Skin of body (tissue), 2 donors: ENCODE measurements around the gene ALDOA. TPM values are rescaled to one million over a fixed set of nuclear protein-coding genes. Genes with fewer than 3 reads are reported as not detected.
"Not testable (repeated sequence)": the region's sequence is repeated elsewhere in the genome, so short reads cannot be mapped to it uniquely, and the experiment has no call there.

Experiments
- DNase-seq: peaks from one replicate; lab custom pipeline; 2025; lab: John Stamatoyannopoulos, UW
- total RNA-seq: library from RNA; depleted of rRNA; stranded (reverse); fragments of >200 nt; gene quantifications from one replicate; pipeline ENCODE4 v1.2.3, GENCODE V29; 2014

ALDOA gene
- total RNA-seq, 1 donor from 2014 or later = 345 TPM

GRCh38 chr16:30040690-30041089 lies 24.9 kb upstream of the ALDOA start:
- not testable (repeated sequence) for DNase-seq

GRCh38 chr16:30041841-30042240 lies 23.7 kb upstream of the ALDOA start:
- no peak for DNase-seq

GRCh38 chr16:30046178-30046577 lies 19.4 kb upstream of the ALDOA start:
- DNase-seq = no peak

- DNase-seq = no peak
Observed at GRCh38 chr16:30046588-30046987, 19.0 kb upstream of the ALDOA start.

- DNase-seq = no peak
Observed at GRCh38 chr16:30049871-30050270, 15.7 kb upstream of the ALDOA start.

GRCh38 chr16:30051518-30051917 lies 14.0 kb upstream of the ALDOA start:
- DNase-seq = no peak

- DNase-seq = peak; percentile 91
Observed at GRCh38 chr16:30052671-30053372, 12.7 kb upstream of the ALDOA start.

GRCh38 chr16:30053376-30054015 lies 12.1 kb upstream of the ALDOA start:
- DNase-seq = no peak

GRCh38 chr16:30054451-30054850 lies 11.1 kb upstream of the ALDOA start:
- DNase-seq = no peak

GRCh38 chr16:30054959-30055553 lies 10.5 kb upstream of the ALDOA start:
- no peak for DNase-seq

- DNase-seq = no peak
Observed at GRCh38 chr16:30060346-30060745, 5.2 kb upstream of the ALDOA start.

GRCh38 chr16:30060836-30061554 lies 4.6 kb upstream of the ALDOA start:
- DNase-seq = no peak

- no peak for DNase-seq
Observed at GRCh38 chr16:30063278-30063892, 2.2 kb upstream of the ALDOA start.

- DNase-seq = no peak
Observed at GRCh38 chr16:30063893-30064728, 1.4 kb upstream of the ALDOA start.

GRCh38 chr16:30064729-30065101 lies 845 bp upstream of the ALDOA start:
- DNase-seq = no peak

GRCh38 chr16:30065943-30066760 lies 592 bp downstream of the ALDOA start:
- DNase-seq = no peak

- DNase-seq = no peak
Observed at GRCh38 chr16:30066761-30067583, 1.4 kb downstream of the ALDOA start.

GRCh38 chr16:30067584-30067916 lies 2.0 kb downstream of the ALDOA start:
- DNase-seq = no peak

- DNase-seq = no peak
Observed at GRCh38 chr16:30068333-30068732, 2.8 kb downstream of the ALDOA start.
